Measurements from ENCODE around the gene LRRC2. TPM values are rescaled to one million over a fixed set of nuclear protein-coding genes. Genes with fewer than 3 reads are reported as not detected.

The LRRC2 gene, protein sequence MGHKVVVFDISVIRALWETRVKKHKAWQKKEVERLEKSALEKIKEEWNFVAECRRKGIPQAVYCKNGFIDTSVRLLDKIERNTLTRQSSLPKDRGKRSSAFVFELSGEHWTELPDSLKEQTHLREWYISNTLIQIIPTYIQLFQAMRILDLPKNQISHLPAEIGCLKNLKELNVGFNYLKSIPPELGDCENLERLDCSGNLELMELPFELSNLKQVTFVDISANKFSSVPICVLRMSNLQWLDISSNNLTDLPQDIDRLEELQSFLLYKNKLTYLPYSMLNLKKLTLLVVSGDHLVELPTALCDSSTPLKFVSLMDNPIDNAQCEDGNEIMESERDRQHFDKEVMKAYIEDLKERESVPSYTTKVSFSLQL
- not detected for polyA plus RNA-seq (2013, experiment 1 of 4)
- 0.05 TPM for polyA plus RNA-seq (2013, experiment 2 of 4)
- polyA plus RNA-seq (2013, experiment 3 of 4) = not detected
- 0.08 TPM for polyA plus RNA-seq (2013, experiment 4 of 4)

DNA sequence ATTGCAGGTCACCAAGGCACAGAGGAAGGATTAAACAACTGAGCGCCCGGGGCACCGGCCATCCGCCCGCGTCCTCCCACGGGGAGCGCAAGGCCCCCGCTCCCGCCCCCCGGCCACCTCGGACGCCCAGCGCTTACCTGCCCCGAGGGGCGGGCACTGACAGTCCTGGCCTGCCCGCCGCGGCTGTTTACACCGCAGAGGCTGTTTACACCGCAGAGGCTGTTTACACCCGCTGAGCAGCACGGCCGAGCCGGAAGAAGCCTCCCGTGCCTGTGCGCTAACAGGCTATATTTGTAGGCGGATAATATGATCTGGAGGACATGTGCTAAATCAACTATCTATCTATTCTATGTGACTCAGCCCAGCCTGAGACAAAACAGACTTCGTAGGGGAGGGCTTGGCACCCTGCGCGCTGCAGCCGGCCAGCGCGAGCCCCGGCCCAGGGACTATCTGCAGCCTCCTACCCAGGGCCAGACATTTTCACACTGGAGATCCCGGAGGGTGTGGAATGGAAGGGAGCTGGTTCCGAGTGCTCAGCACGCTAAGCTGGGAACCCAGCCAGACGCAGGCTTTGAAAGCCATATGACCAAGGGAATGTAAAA lies at the start of gene LRRC2:
Gene LRRC2, minus strand, starts transcription at position 263 of the 602 bp plus-strand sequence. CDS start 14,711 bp downstream, outside the sequence.
- WGBS, 2 experiments = 5% methylated on average over 39 of the region's 39 CpGs
- no peak within 1 kb of the TSS for H3K27ac ChIP-seq (ENCODE audit: insufficient read depth, low read depth, low read length, poor library complexity, severe bottlenecking)

GRCh38 chr3:46615050-46615775 lies 49.1 kb upstream of the LRRC2 start:
- H3K4me1 ChIP-seq (ENCODE audit: control insufficient read depth, insufficient read depth, low read length) = no peaks in the 10 kb centered on the region
- no peaks in the 10 kb centered on the region for H3K27me3 ChIP-seq (ENCODE audit: control insufficient read depth, insufficient read depth, low read length, poor library complexity, severe bottlenecking)
- no peak overlapping the region for H3K27ac ChIP-seq (ENCODE audit: insufficient read depth, low read depth, low read length, poor library complexity, severe bottlenecking)
- no peaks in the 10 kb centered on the region for H3K36me3 ChIP-seq (ENCODE audit: control insufficient read depth, insufficient read depth, low read length)
- 93 to 94% methylated on average over 9 of the region's 9 CpGs for WGBS, 2 experiments
- no peak overlapping the region for H3K4me3 ChIP-seq (ENCODE audit: insufficient read depth, low read depth, low read length)
- H3K9me3 ChIP-seq (ENCODE audit: control insufficient read depth, low read length) = no peaks in the 10 kb centered on the region

More for the DNA sequence above, at the start of gene LRRC2:
- H3K4me3 ChIP-seq (ENCODE audit: insufficient read depth, low read depth, low read length) = peak within 1 kb of the TSS; percentile 41
- H3K9me3 ChIP-seq (ENCODE audit: control insufficient read depth, low read length) = no peaks in the 10 kb centered on the region
- no peaks in the 10 kb centered on the region for H3K4me1 ChIP-seq (ENCODE audit: control insufficient read depth, insufficient read depth, low read length)
- peaks cover 15% of the 10 kb centered on the region for H3K27me3 ChIP-seq (ENCODE audit: control insufficient read depth, insufficient read depth, low read length, poor library complexity, severe bottlenecking)
- no peaks in the 10 kb centered on the region for H3K36me3 ChIP-seq (ENCODE audit: control insufficient read depth, insufficient read depth, low read length)

DNA sequence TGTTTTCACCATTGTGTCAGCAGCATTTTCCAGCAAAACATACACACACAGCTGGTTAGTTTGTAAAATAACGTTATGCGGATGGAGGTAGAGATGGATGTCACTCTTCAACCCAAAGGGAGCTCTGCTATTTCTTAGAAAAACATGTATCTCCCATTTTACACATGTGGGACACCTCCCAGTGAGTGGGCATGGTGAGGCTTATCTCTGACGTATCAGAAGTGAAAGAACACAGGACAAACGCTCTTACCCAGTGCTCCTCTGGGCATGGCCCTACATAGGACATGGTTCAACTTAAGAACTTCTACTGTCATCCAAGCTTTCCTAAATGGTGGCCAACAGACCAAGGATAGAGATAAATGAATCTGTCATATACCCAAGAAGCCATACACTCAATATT lies 48.3 kb upstream of the LRRC2 start:
- H3K4me3 ChIP-seq (ENCODE audit: insufficient read depth, low read depth, low read length) = no peak overlapping the region
- no peaks in the 10 kb centered on the region for H3K36me3 ChIP-seq (ENCODE audit: control insufficient read depth, insufficient read depth, low read length)
- WGBS, 2 experiments = 92 to 97% methylated on average over 4 of the region's 4 CpGs
- H3K27ac ChIP-seq (ENCODE audit: insufficient read depth, low read depth, low read length, poor library complexity, severe bottlenecking) = no peak overlapping the region
- H3K9me3 ChIP-seq (ENCODE audit: control insufficient read depth, low read length) = no peaks in the 10 kb centered on the region
- no peaks in the 10 kb centered on the region for H3K4me1 ChIP-seq (ENCODE audit: control insufficient read depth, insufficient read depth, low read length)
- no peaks in the 10 kb centered on the region for H3K27me3 ChIP-seq (ENCODE audit: control insufficient read depth, insufficient read depth, low read length, poor library complexity, severe bottlenecking)

GRCh38 chr3:46613313-46614005 lies 47.4 kb upstream of the LRRC2 start:
- no peaks in the 10 kb centered on the region for H3K9me3 ChIP-seq (ENCODE audit: control insufficient read depth, low read length)
- H3K27me3 ChIP-seq (ENCODE audit: control insufficient read depth, insufficient read depth, low read length, poor library complexity, severe bottlenecking) = no peaks in the 10 kb centered on the region
- H3K4me3 ChIP-seq (ENCODE audit: insufficient read depth, low read depth, low read length) = no peak overlapping the region
- H3K27ac ChIP-seq (ENCODE audit: insufficient read depth, low read depth, low read length, poor library complexity, severe bottlenecking) = no peak overlapping the region
- no peaks in the 10 kb centered on the region for H3K36me3 ChIP-seq (ENCODE audit: control insufficient read depth, insufficient read depth, low read length)
- H3K4me1 ChIP-seq (ENCODE audit: control insufficient read depth, insufficient read depth, low read length) = no peaks in the 10 kb centered on the region
- 81 to 85% methylated on average over 10 of the region's 10 CpGs for WGBS, 2 experiments

- no peaks in the 10 kb centered on the region for H3K4me1 ChIP-seq (ENCODE audit: control insufficient read depth, insufficient read depth, low read length)
- H3K36me3 ChIP-seq (ENCODE audit: control insufficient read depth, insufficient read depth, low read length) = no peaks in the 10 kb centered on the region
- H3K9me3 ChIP-seq (ENCODE audit: control insufficient read depth, low read length) = no peaks in the 10 kb centered on the region
- 77 to 80% methylated on average over 9 of the region's 9 CpGs for WGBS, 2 experiments
- H3K27me3 ChIP-seq (ENCODE audit: control insufficient read depth, insufficient read depth, low read length, poor library complexity, severe bottlenecking) = no peaks in the 10 kb centered on the region
- no peak within 1 kb of the TSS for H3K27ac ChIP-seq (ENCODE audit: insufficient read depth, low read depth, low read length, poor library complexity, severe bottlenecking)
- H3K4me3 ChIP-seq (ENCODE audit: insufficient read depth, low read depth, low read length) = no peak within 1 kb of the TSS
Measured at GRCh38 chr3:46612324-46612723, 46.2 kb upstream of the LRRC2 start, which contains the start of gene FAM240A. FAM240A (plus strand) TSS chr3:46612525; CDS start chr3:46612684, 159 bp downstream.

- H3K4me1 ChIP-seq (ENCODE audit: control insufficient read depth, insufficient read depth, low read length) = no peaks in the 10 kb centered on the region
- H3K27me3 ChIP-seq (ENCODE audit: control insufficient read depth, insufficient read depth, low read length, poor library complexity, severe bottlenecking) = no peaks in the 10 kb centered on the region
- no peaks in the 10 kb centered on the region for H3K9me3 ChIP-seq (ENCODE audit: control insufficient read depth, low read length)
- H3K27ac ChIP-seq (ENCODE audit: insufficient read depth, low read depth, low read length, poor library complexity, severe bottlenecking) = no peak overlapping the region
- no peaks in the 10 kb centered on the region for H3K36me3 ChIP-seq (ENCODE audit: control insufficient read depth, insufficient read depth, low read length)
- 89 to 93% methylated on average over 12 of the region's 12 CpGs for WGBS, 2 experiments
- no peak overlapping the region for H3K4me3 ChIP-seq (ENCODE audit: insufficient read depth, low read depth, low read length)
Measured at GRCh38 chr3:46609944-46610722, 44.0 kb upstream of the LRRC2 start.

DNA sequence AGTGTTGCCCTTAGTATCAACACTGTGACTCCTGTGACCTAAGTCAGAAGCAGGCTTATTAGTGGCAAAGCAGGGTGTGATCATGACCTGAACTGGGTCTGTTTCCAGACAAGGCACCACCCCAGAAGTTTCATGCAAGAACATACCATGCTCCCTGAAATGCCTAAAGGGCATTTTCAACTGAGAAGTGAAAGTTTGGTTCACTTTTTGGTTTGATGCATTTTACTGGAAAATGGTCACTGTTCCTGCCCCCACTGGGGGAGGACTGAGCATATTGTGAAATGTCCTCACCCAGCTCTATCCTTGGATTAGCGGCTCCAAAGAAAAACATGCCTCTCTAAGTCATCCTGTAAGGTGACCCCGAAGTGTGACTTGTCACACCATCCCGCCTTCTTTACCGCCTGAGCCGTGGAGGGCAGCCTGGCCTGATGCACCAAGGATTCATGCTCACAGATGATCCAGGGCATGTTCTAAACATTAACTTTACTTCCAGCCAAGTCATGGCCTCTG lies 43.2 kb upstream of the LRRC2 start:
- H3K9me3 ChIP-seq (ENCODE audit: control insufficient read depth, low read length) = no peaks in the 10 kb centered on the region
- WGBS, 2 experiments = 87 to 88% methylated on average over 5 of the region's 5 CpGs

DNA sequence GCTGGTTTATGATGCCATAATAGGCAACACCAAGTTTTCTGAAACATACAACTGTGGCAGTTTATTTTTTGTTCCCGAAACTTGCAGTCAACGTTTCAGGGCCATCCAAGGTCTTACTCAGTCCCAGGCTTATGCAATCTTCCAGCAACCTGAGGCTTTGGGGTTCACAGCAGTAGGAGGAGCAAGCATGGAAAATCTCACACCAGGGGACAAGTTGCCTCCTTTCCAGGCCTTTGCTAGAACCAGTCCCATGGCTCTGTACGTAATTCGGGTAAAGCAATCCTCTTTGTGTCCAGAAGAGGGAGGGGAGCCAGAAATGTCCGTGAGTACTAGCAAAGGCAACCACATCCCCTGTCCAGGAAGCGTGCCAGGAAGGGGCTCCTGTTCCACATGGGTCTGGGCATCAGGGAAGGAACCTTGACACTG lies 41.5 kb upstream of the LRRC2 start:
- Histone ChIP-seq H3K4me3 (ENCODE audit: insufficient read depth, low read depth, low read length) (no peak overlapping the region), H3K27me3 (ENCODE audit: control insufficient read depth, insufficient read depth, low read length, poor library complexity, severe bottlenecking) (no peaks in the 10 kb centered on the region), H3K27ac (ENCODE audit: insufficient read depth, low read depth, low read length, poor library complexity, severe bottlenecking) (no peak overlapping the region), H3K9me3 (ENCODE audit: control insufficient read depth, low read length) (no peaks in the 10 kb centered on the region), H3K4me1 (ENCODE audit: control insufficient read depth, insufficient read depth, low read length) (no peaks in the 10 kb centered on the region), H3K36me3 (ENCODE audit: control insufficient read depth, insufficient read depth, low read length) (no peaks in the 10 kb centered on the region)
- 58 to 59% methylated on average over 6 of the region's 6 CpGs for WGBS, 2 experiments

More for the DNA sequence above, 43.2 kb upstream of the LRRC2 start:
- no peaks in the 10 kb centered on the region for H3K4me1 ChIP-seq (ENCODE audit: control insufficient read depth, insufficient read depth, low read length)
- H3K36me3 ChIP-seq (ENCODE audit: control insufficient read depth, insufficient read depth, low read length) = no peaks in the 10 kb centered on the region
- no peak overlapping the region for H3K4me3 ChIP-seq (ENCODE audit: insufficient read depth, low read depth, low read length)
- H3K27me3 ChIP-seq (ENCODE audit: control insufficient read depth, insufficient read depth, low read length, poor library complexity, severe bottlenecking) = no peaks in the 10 kb centered on the region
- no peak overlapping the region for H3K27ac ChIP-seq (ENCODE audit: insufficient read depth, low read depth, low read length, poor library complexity, severe bottlenecking)

- Histone ChIP-seq H3K4me3 (ENCODE audit: insufficient read depth, low read depth, low read length) (no peak overlapping the region), H3K4me1 (ENCODE audit: control insufficient read depth, insufficient read depth, low read length) (no peaks in the 10 kb centered on the region), H3K9me3 (ENCODE audit: control insufficient read depth, low read length) (no peaks in the 10 kb centered on the region), H3K27ac (ENCODE audit: insufficient read depth, low read depth, low read length, poor library complexity, severe bottlenecking) (no peak overlapping the region), H3K27me3 (ENCODE audit: control insufficient read depth, insufficient read depth, low read length, poor library complexity, severe bottlenecking) (no peaks in the 10 kb centered on the region), H3K36me3 (ENCODE audit: control insufficient read depth, insufficient read depth, low read length) (no peaks in the 10 kb centered on the region)
- 88 to 94% methylated on average over 2 of the region's 2 CpGs for WGBS, 2 experiments
Measured at GRCh38 chr3:46604127-46604526, 38.0 kb upstream of the LRRC2 start.
